Measurements from ENCODE around the gene KBTBD7. TPM values are rescaled to one million over a fixed set of nuclear protein-coding genes. Genes with fewer than 3 reads are reported as not detected.

The KBTBD7 gene
- total RNA-seq, 1 donor: 7.8 TPM

GRCh38 chr13:41145136-41145908, 49.0 kb downstream of the KBTBD7 start:
- DNase-seq (ENCODE audit: low read depth): peak; percentile 32
- no peak overlapping the region for H3K4me3 ChIP-seq (ENCODE audit: low read depth, low read length)
- TF ChIP-seq CTCF (IDR thresholded peaks at IDR 0.05; ENCODE audit: insufficient read depth, low read length): no peak

- DNase-seq (ENCODE audit: low read depth): peak; percentile 16
- H3K4me3 ChIP-seq (ENCODE audit: low read depth, low read length): no peak overlapping the region
- TF ChIP-seq CTCF (IDR thresholded peaks at IDR 0.05; ENCODE audit: insufficient read depth, low read length): no peak
Observed at GRCh38 chr13:41144576-41144975, 49.8 kb downstream of the KBTBD7 start.

Other genes starting within 250 kb of the KBTBD7 start
- 47.0 and 51.0 TPM in 2 replicates for gene ELF1, start 175.3 kb downstream of the KBTBD7 start, total RNA-seq (ENCODE audit: low replicate concordance)
- 7.8 and 10.5 TPM in 2 replicates for gene WBP4, start 133.1 kb downstream of the KBTBD7 start, total RNA-seq (ENCODE audit: low replicate concordance)
- gene KBTBD6, start 61.8 kb downstream of the KBTBD7 start, total RNA-seq (ENCODE audit: low replicate concordance): 9.4 and 10.8 TPM in 2 replicates
- 4.3 and 11.8 TPM in 2 replicates for gene MTRF1, start 69.0 kb upstream of the KBTBD7 start, total RNA-seq (ENCODE audit: low replicate concordance)
- gene NAA16, start 116.7 kb upstream of the KBTBD7 start, total RNA-seq (ENCODE audit: low replicate concordance): 16.1 and 37.3 TPM in 2 replicates

Measured in fibroblast of the aortic adventitia (primary cell).